H1 (cell line): ENCODE measurements around the gene SKIL. TPM values are rescaled to one million over a fixed set of nuclear protein-coding genes. Genes with fewer than 3 reads are reported as not detected.

Experiments
- CREB1 ChIP-seq: IDR thresholded peaks from 2 replicates; pipeline ENCODE4 v1.6.1; 2012; ENCODE audit warnings: inconsistent platforms
- RFX5 ChIP-seq: IDR thresholded peaks from 2 replicates; pipeline ENCODE4 v1.6.1; 2011; ENCODE audit warnings: low read depth, low read length, improper control_type of control experiment, borderline replicate concordance
- ZNF274 ChIP-seq: IDR thresholded peaks from 2 replicates; pipeline ENCODE4 v1.7.0; 2012; ENCODE audit warnings: low read length, borderline replicate concordance; ENCODE audit errors: extremely low read depth
- polyA plus RNA-seq, 7 experiments: library from polyadenylated mRNA; depleted of rRNA in 3 of 7; stranded (reverse) in 5 of 7; unstranded in 2 of 7; fragments of >200 nt in 5 of 7; fragments of 200-250 nt in 2 of 7; gene quantifications; 1 replicate in 5 of 7; 2 replicates in 1 of 7; 4 replicates in 1 of 7; pipeline versions ENCODE4 v1.2.1 to v1.2.3, GENCODE V29; 2011 to 2013; ENCODE audit warnings: missing spikeins in 2 of 7, mixed read lengths in 2 of 7
- total RNA-seq: library from RNA; stranded (reverse); fragmentation: NEBNext Ultra II Directional; extraction: Animal tissue kit (Norgen Biotek cat#: 25700); gene quantifications from 2 replicates; pipeline ENCODE4 v1.2.1, GENCODE V29; 2021
- TF ChIP-seq, protein P1 (sequence below): IDR thresholded peaks from 2 replicates; pipeline ENCODE4 v1.6.1; 2012; ENCODE audit warnings: inconsistent platforms

Gene SKIL
- total and polyA plus RNA-seq, 2 of the 8 experiments (the other 6 are each of a cell fraction or from before 2014, with no cell fraction given) = 13.2 to 277 TPM

- TF ChIP-seq RFX5 (no peak), CREB1 (no peak), ZNF274 (no peak)
- TF ChIP-seq, protein P1, sequence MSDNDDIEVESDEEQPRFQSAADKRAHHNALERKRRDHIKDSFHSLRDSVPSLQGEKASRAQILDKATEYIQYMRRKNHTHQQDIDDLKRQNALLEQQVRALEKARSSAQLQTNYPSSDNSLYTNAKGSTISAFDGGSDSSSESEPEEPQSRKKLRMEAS = no peak
Measured at GRCh38 chr3:170440344-170440743, 82.8 kb downstream of the SKIL start (continued).
